BJ (cell line): ENCODE data around the gene TNFAIP2. TPM values are rescaled to one million over a fixed set of nuclear protein-coding genes. Genes with fewer than 3 reads are reported as not detected.

Source experiments
- CTCF ChIA-PET: fragments of 350-600 bp; formaldehyde crosslinking; extraction: SDS; loops from one replicate; lab custom pipeline; 2021; ENCODE audit warnings: antibody characterized with exemption, inconsistent platforms; lab: Yijun Ruan, JAX
- POLR2A ChIA-PET: fragments of 300-600 bp; sonication (Branson Sonifier 250); formaldehyde crosslinking; extraction: SDS; loops from one replicate; lab custom pipeline; 2021; ENCODE audit warnings: antibody characterized with exemption; lab: Charles Lee
- DNase-seq: peaks from one replicate; pipeline ENCODE4 v3.0.0-alpha.2; 2011; ENCODE audit warnings: low read depth
- H3K27me3 ChIP-seq: 2 replicates; pipeline ENCODE4 v1.6.0; 2011; ENCODE audit warnings: low read length; ENCODE audit not compliant: control insufficient read depth, insufficient read depth
- H3K36me3 ChIP-seq: 2 replicates; pipeline ENCODE4 v1.5.1; 2011; ENCODE audit warnings: low read length; ENCODE audit not compliant: control insufficient read depth, insufficient read depth
- H3K4me3 ChIP-seq: 2 replicates; pipeline ENCODE4 v1.5.1; 2011; ENCODE audit warnings: low read depth, mild to moderate bottlenecking, control low read depth, low read length
- CTCF ChIP-seq: IDR thresholded peaks from 2 replicates; pipeline ENCODE4 v1.5.1; 2011; ENCODE audit warnings: low read depth, mild to moderate bottlenecking, control low read depth, inconsistent platforms, low read length, moderate library complexity; ENCODE audit not compliant: insufficient read depth
- polyA plus RNA-seq: library from polyadenylated mRNA; depleted of rRNA; stranded (reverse); fragments of >200 nt; gene quantifications from 2 replicates; pipeline ENCODE4 v1.2.3, GENCODE V29; 2011

The TNFAIP2 gene
- polyA plus RNA-seq, 1 experiment = 28.2 TPM

DNA sequence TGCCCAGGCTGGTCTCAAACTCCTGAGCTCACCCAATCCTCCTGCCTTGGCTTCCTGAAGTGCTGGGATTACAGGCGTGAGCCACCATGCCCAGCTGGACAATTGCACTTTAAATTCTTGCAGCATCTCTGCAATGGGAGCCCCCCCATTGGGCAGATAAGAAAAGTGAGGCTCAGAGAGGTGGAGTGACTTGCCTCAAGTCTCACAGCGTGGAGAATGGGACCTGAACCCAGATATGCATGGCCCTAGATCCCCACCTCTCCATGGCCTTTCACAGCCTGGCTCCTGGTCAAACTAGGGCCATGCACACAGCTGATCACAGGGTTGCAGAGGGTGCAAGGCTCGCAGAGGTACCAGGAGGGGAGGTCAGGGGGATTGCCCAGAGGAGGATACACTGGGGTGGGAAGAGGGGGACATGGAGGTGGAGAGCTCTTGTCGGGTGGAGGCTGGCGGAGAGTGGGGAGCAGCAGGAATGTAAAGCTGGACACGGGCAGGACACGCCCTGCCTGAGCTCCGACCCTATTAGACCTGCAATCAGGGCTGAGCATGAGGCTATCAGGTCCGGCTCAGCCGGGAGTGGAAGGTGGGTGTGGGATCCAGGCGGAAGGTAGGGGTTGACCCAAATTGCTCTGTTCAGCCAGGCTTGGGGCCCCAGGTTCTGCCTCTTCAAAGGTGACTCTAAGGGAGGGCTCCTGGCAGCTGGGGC lies 21.9 kb upstream of the TNFAIP2 start:
- ChIA-PET POLR2A (no interaction called here), CTCF (interaction anchor here (0.7 to 9.9 kb wide), 7 partner anchors 22 to 289 kb away, joined by 3 to 315 read pairs (median 22); no protein-coding TSS in a partner anchor)
- H3K4me3 ChIP-seq = no peak overlapping the region
- TF ChIP-seq CTCF = no peak
- peaks cover 27% of the 10 kb centered on the region for H3K27me3 ChIP-seq
- no peak for DNase-seq
- no peaks in the 10 kb centered on the region for H3K36me3 ChIP-seq

DNA sequence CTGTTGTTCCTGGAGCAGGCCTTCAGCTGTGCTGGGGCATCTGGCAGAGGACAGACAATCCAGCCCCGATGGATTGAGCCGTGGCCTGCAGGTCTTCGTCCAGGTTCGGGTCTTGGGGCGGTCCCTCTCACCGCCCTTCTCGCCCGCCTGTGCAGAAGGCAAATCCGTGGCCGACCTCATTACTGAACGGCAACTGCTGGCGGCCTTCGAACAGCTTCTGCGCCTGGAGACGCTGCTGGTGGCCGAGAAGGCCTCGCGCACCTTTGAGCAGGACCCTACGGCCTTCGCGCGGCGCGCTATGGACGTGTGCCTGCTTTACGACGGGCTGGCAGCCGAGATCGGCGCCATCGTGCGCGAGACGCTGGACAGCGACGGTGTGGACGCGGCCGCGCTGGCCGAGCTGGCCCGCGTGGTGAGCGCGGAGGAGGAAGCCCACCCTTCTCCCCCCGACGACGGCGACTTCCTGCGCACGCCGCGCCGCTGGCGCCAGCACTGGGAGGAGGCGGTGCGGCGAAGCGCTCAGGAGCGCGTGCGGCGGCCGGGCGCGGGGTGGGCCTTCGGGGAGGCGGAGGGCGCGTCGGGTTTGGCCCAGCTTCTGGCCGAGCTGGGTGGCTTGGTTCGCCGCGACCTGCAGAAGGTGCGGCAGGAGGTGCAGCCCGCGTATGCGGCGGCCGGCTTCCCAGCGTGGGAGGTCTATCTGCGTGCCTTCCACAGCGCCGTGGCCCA lies 21.1 kb upstream of the TNFAIP2 start:
- ChIA-PET CTCF (interaction anchor here (1.4 to 9.9 kb wide), 6 partner anchors 22 to 187 kb away, joined by 4 to 315 read pairs (median 36); no protein-coding TSS in a partner anchor), POLR2A (no interaction called here)

GRCh38 chr14:103102689-103103260 lies 20.5 kb upstream of the TNFAIP2 start:
- no peak overlapping the region for H3K4me3 ChIP-seq
- H3K36me3 ChIP-seq = no peaks in the 10 kb centered on the region
- POLR2A ChIA-PET = no interaction called here
- CTCF ChIA-PET = interaction anchor here (1.4 to 9.9 kb wide), 9 partner anchors 7 to 186 kb away, joined by 4 to 315 read pairs (median 48); partner anchors contain the start of gene EXOC3L4
- H3K27me3 ChIP-seq = peaks cover 23% of the 10 kb centered on the region
- TF ChIP-seq CTCF = no peak
- no peak for DNase-seq

More for the DNA sequence above, 21.1 kb upstream of the TNFAIP2 start:
- H3K27me3 ChIP-seq = peaks cover 23% of the 10 kb centered on the region
- TF ChIP-seq CTCF = no peak
- no peak for DNase-seq
- H3K4me3 ChIP-seq = no peak overlapping the region
- no peaks in the 10 kb centered on the region for H3K36me3 ChIP-seq

- POLR2A ChIA-PET = no interaction called here
These were observed 19.5 kb upstream of the TNFAIP2 start for GRCh38 chr14:103103461-103104388.

More at GRCh38 chr14:103103461-103104388, 19.5 kb upstream of the TNFAIP2 start:
- peak; percentile 50 for TF ChIP-seq CTCF
- peak overlapping the region; percentile 16; the same call in 1 of the 2 replicates for H3K4me3 ChIP-seq
- no peaks in the 10 kb centered on the region for H3K36me3 ChIP-seq
- DNase-seq = no peak
- CTCF ChIA-PET = interaction anchor here (0.5 to 9.9 kb wide), 31 partner anchors 8 to 287 kb away, joined by 3 to 315 read pairs (median 11); partner anchors contain the start of genes EXOC3L4, LBHD2 and TNFAIP2
- H3K27me3 ChIP-seq = peaks cover 19% of the 10 kb centered on the region
